ENCODE results near the gene PXDN.

- TF ChIP-seq POLR2A (IDR thresholded peaks at IDR 0.05; ENCODE audit: low read length) (no peak), GATA1 (IDR thresholded peaks at IDR 0.05; ENCODE audit: low read depth, low read length) (no peak)
Observed at GRCh38 chr2:1645761-1646476, 98.4 kb downstream of the PXDN start.
